ENCODE data around the gene GH1. TPM values are rescaled to one million over a fixed set of nuclear protein-coding genes. Genes with fewer than 3 reads are reported as not detected.
"Not testable (repeated sequence)": the region's sequence is repeated elsewhere in the genome, so short reads cannot be mapped to it uniquely, and the experiment has no call there.

Gene GH1
- total RNA-seq, 1 donor from 2014 or later, result not detected

- Histone ChIP-seq H3K27me3 (no peaks in the 10 kb centered on the region), H3K4me1 (no peaks in the 10 kb centered on the region), H3K36me3 (no peaks in the 10 kb centered on the region), H3K4me3 (no peak within 1 kb of the TSS), H3K27ac (no peak within 1 kb of the TSS), H3K9me3 (no peaks in the 10 kb centered on the region)
- intact Hi-C loops (cut with DNase I), result loop anchor here (10.0 kb wide), 2 partner anchors 114 to 224 kb away; partner anchors contain the start of genes ERN1 and ICAM2
- ATAC-seq, result no peak
- TF ChIP-seq, protein P1, sequence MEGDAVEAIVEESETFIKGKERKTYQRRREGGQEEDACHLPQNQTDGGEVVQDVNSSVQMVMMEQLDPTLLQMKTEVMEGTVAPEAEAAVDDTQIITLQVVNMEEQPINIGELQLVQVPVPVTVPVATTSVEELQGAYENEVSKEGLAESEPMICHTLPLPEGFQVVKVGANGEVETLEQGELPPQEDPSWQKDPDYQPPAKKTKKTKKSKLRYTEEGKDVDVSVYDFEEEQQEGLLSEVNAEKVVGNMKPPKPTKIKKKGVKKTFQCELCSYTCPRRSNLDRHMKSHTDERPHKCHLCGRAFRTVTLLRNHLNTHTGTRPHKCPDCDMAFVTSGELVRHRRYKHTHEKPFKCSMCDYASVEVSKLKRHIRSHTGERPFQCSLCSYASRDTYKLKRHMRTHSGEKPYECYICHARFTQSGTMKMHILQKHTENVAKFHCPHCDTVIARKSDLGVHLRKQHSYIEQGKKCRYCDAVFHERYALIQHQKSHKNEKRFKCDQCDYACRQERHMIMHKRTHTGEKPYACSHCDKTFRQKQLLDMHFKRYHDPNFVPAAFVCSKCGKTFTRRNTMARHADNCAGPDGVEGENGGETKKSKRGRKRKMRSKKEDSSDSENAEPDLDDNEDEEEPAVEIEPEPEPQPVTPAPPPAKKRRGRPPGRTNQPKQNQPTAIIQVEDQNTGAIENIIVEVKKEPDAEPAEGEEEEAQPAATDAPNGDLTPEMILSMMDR (IDR thresholded peaks at IDR 0.05), result no peak
- peak; percentile 57 for DNase-seq
These were observed 7.5 kb downstream of the GH1 start, which contains the start of gene CSHL1 for GRCh38 chr17:63911041-63911635. Gene CSHL1, minus strand, starts transcription at chr17:63911258. Its CDS starts 62 bp downstream, at chr17:63911196.

- Histone ChIP-seq H3K9me3 (no peaks in the 10 kb centered on the region), H3K36me3 (no peaks in the 10 kb centered on the region), H3K27ac (no peak overlapping the region), H3K27me3 (no peaks in the 10 kb centered on the region), H3K4me3 (no peak overlapping the region), H3K4me1 (no peaks in the 10 kb centered on the region)
- ATAC-seq, result no peak
- intact Hi-C loops (cut with DNase I), result loop anchor here (10.0 kb wide), 2 partner anchors 115 to 225 kb away; partner anchors contain the start of genes ERN1 and ICAM2
- TF ChIP-seq, protein P1 (IDR thresholded peaks at IDR 0.05), result no peak
- peak; percentile 46 for DNase-seq
These were observed 8.5 kb downstream of the GH1 start for GRCh38 chr17:63910096-63910495.

GRCh38 chr17:63909586-63909985 is 9.1 kb downstream of the GH1 start:
- H3K27ac ChIP-seq; H3K4me3 ChIP-seq; H3K36me3 ChIP-seq; intact Hi-C loops (cut with DNase I); H3K4me1 ChIP-seq; ATAC-seq; H3K27me3 ChIP-seq; H3K9me3 ChIP-seq: not testable (repeated sequence)
- DNase-seq, result peak; percentile 8

DNA sequence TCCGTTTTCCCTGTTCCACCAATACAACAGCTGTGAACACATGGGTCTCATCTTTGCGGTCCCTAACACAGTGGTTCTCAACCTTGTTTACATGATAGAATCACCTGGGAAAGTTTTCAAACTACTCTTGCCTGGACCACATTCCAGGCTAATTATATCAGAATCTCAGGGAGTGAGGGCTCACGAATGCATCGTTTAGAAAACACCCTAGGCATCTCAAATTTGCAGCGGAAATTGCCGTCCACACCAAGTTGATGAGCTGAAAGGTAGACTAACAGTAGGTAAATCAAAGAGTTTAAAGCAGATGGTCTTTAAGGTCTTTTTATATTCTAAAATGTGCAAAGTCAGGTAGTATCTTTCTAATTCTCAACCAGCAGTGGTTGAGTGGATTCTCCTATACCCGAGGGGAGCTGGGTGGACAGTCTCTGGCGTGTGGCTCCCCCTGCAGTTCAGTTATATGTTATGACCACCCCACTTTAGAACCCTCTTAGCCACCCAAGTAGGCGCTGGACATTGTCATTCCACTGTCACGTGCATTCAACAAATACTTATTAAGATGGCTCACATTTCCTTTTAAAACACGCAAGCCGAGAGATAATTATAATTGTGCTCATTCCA is 11.4 kb downstream of the GH1 start:
- H3K36me3 ChIP-seq; intact Hi-C loops (cut with DNase I); H3K4me3 ChIP-seq; H3K9me3 ChIP-seq; H3K27ac ChIP-seq; H3K4me1 ChIP-seq; H3K27me3 ChIP-seq: not testable (repeated sequence)
- ATAC-seq (peak; percentile 70), DNase-seq (peak; percentile 18)
- TF ChIP-seq, protein P1 (IDR thresholded peaks at IDR 0.05), result peak; percentile 14

DNA sequence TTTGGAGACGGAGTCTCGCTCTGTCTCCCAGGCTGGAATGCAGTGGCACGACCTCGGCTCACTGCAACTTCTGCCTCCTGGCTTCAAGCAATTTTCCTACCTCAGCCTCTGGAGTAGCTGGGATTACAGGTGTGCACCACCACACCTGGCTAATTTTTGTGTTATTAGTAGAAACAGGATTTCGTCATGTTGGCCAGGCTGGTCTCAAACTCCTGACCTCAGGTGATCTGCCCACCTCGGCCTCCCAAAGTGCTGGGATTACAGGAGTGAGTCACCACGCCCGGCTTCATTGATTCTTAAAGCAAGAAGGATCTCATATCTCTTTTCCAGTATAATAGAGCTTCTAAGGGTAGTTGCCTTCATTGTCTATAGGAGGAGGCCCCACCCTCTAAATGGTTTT is 13.8 kb downstream of the GH1 start:
- H3K4me1 ChIP-seq; H3K9me3 ChIP-seq; ATAC-seq; intact Hi-C loops (cut with DNase I); H3K4me3 ChIP-seq; H3K36me3 ChIP-seq; H3K27ac ChIP-seq; H3K27me3 ChIP-seq: not testable (repeated sequence)
- peak; percentile 1 for DNase-seq

- H3K27ac ChIP-seq; H3K4me3 ChIP-seq; intact Hi-C loops (cut with DNase I); H3K36me3 ChIP-seq; DNase-seq; H3K27me3 ChIP-seq; H3K9me3 ChIP-seq; H3K4me1 ChIP-seq: not testable (repeated sequence)
- peak; percentile 70 for ATAC-seq
- TF ChIP-seq, protein P1 (IDR thresholded peaks at IDR 0.05), result peak; percentile 44
These were observed 14.8 kb downstream of the GH1 start for GRCh38 chr17:63903787-63904201.

DNA sequence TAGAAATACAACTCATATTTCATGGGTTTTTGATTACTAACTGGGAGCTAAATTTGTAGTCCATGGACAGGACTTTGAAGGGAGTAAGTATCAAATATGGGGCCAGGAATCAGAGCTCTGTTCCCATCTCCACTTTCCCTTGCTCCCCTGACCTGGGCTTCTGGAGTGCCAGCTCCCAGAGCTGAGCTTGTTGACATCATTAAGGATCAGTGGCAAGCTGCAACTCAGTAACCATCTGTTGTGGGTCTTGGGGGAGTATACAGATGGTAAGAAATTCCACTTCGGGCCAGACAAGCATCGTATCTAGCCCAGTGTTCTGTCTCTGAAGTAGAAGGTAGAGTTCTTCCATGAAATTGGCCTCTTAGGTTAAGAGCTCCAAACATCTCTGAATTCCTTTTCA is 16.7 kb downstream of the GH1 start:
- H3K4me1 ChIP-seq; H3K27me3 ChIP-seq; H3K36me3 ChIP-seq; H3K27ac ChIP-seq; intact Hi-C loops (cut with DNase I); ATAC-seq; H3K4me3 ChIP-seq; H3K9me3 ChIP-seq: not testable (repeated sequence)
- peak; percentile 5 for DNase-seq

GRCh38 chr17:63898899-63899798 is 19.5 kb downstream of the GH1 start:
- H3K9me3 ChIP-seq; H3K36me3 ChIP-seq; H3K27me3 ChIP-seq; H3K4me1 ChIP-seq; H3K4me3 ChIP-seq; ATAC-seq; H3K27ac ChIP-seq; intact Hi-C loops (cut with DNase I): not testable (repeated sequence)
- DNase-seq, result peak; percentile 44

GRCh38 chr17:63896524-63897354 is 21.9 kb downstream of the GH1 start, which contains the start of gene CSH1:
Gene CSH1, minus strand, starts transcription at chr17:63896574. Its CDS starts 63 bp downstream, at chr17:63896511.
- peak; percentile 48 for DNase-seq
- H3K4me1 ChIP-seq; H3K27me3 ChIP-seq; H3K4me3 ChIP-seq; ATAC-seq; H3K27ac ChIP-seq; H3K9me3 ChIP-seq; intact Hi-C loops (cut with DNase I); H3K36me3 ChIP-seq: not testable (repeated sequence)

Measured in upper lobe of right lung (tissue), 1 donor.